ENCODE results near the gene MYCBPAP. TPM values are rescaled to one million over a fixed set of nuclear protein-coding genes. Genes with fewer than 3 reads are reported as not detected.

The MYCBPAP gene
- total RNA-seq, 4 donors from 2014 or later, result not detected

Other genes starting within 250 kb of the MYCBPAP start
- gene TMEM92, start 234.0 kb upstream of the MYCBPAP start, total RNA-seq, result not detected
- 10 to 100 TPM in 2 of 4 donors, 1 to 10 TPM in 2; 7.9 to 12.6 (median 9.8) TPM for gene XYLT2, start 162.3 kb upstream of the MYCBPAP start, total RNA-seq
- 100 to 1,000 TPM; 110 to 141 (median 134) TPM for gene MRPL27, start 135.3 kb upstream of the MYCBPAP start, total RNA-seq
- gene EME1, start 135.2 kb upstream of the MYCBPAP start, total RNA-seq, result under 1 TPM in 2 of 4 donors, not detected in 2; 0.82 to 0.95 TPM
- gene LRRC59, start 110.9 kb upstream of the MYCBPAP start, total RNA-seq, result 10 to 100 TPM; 25.4 to 73.2 (median 55.8) TPM
- 10 to 100 TPM in 3 of 4 donors, 1 to 10 TPM in 1; 8.7 to 61.4 (median 34.2) TPM for gene ACSF2, start 82.2 kb upstream of the MYCBPAP start, total RNA-seq
- 1 to 10 TPM in 2 of 4 donors, not detected in 2; 1.8 to 8.8 TPM for gene CHAD, start 39.6 kb upstream of the MYCBPAP start, total RNA-seq
- 10 to 100 TPM; 27.1 to 67.4 (median 52.7) TPM for gene RSAD1, start 29.6 kb upstream of the MYCBPAP start, total RNA-seq
- not detected for gene EPN3, start 24.3 kb downstream of the MYCBPAP start, total RNA-seq
- gene SPATA20, start 38.7 kb downstream of the MYCBPAP start, total RNA-seq, result 10 to 100 TPM; 22.3 to 67.9 (median 29.1) TPM
- under 1 TPM in 2 of 4 donors, not detected in 2; 0.09 to 0.10 TPM for gene CACNA1G, start 52.3 kb downstream of the MYCBPAP start, total RNA-seq
- gene ABCC3, start 126.4 kb downstream of the MYCBPAP start, total RNA-seq, result 1 to 10 TPM in 1 of 4 donors, under 1 TPM in 3; 0.51 to 1.3 (median 0.76) TPM
- 100 to 1,000 TPM in 3 of 4 donors, 10 to 100 TPM in 1; 97.3 to 135 (median 112) TPM for gene ANKRD40, start 199.5 kb downstream of the MYCBPAP start, total RNA-seq
- gene LUC7L3, start 211.2 kb downstream of the MYCBPAP start, total RNA-seq, result 10 to 100 TPM; 10.4 to 67.3 (median 25.7) TPM